HFFc6 (cell line): ENCODE data around the gene S100A16. TPM values are rescaled to one million over a fixed set of nuclear protein-coding genes. Genes with fewer than 3 reads are reported as not detected.
"Not testable (repeated sequence)": the region's sequence is repeated elsewhere in the genome, so short reads cannot be mapped to it uniquely, and the experiment has no call there.

Experiments used
- DNase-seq: peaks from one replicate; pipeline ENCODE4 v3.0.0-alpha.2; 2018
- H3K27ac Mint-ChIP-seq: 2 replicates; pipeline ENCODE4 v1.8.0; 2020; ENCODE audit warnings: mild to moderate bottlenecking, mixed read lengths
- H3K27me3 Mint-ChIP-seq: 2 replicates; pipeline ENCODE4 v1.8.0; 2021; ENCODE audit warnings: mild to moderate bottlenecking, moderate library complexity, mixed read lengths; ENCODE audit not compliant: insufficient read depth
- H3K36me3 Mint-ChIP-seq: 2 replicates; pipeline ENCODE4 v1.8.0; 2021; ENCODE audit warnings: low read depth, mixed read lengths
- H3K4me1 Mint-ChIP-seq: 2 replicates; pipeline ENCODE4 v1.8.0; 2020; ENCODE audit warnings: low read depth, mixed read lengths
- H3K4me3 Mint-ChIP-seq: 2 replicates; pipeline ENCODE4 v1.8.0; 2020; ENCODE audit warnings: mild to moderate bottlenecking, moderate library complexity, mixed read lengths
- H3K9me3 Mint-ChIP-seq: 2 replicates; pipeline ENCODE4 v1.8.0; 2020; ENCODE audit warnings: mild to moderate bottlenecking, mixed read lengths
- total RNA-seq, 6 experiments: library from RNA; stranded (reverse); fragmentation: NEBNext Ultra II Directional; extraction: Animal tissue kit (Norgen Biotek cat#: 25700); gene quantifications; 2 replicates in 1 of 6; 3 replicates in 5 of 6; pipeline ENCODE4 v1.2.3, GENCODE V29; 2021
- TF ChIP-seq, protein P1 (sequence below): fragments of 200-600 bp; sonication (generic); IDR thresholded peaks from 2 replicates; pipeline ENCODE4 v1.5.0; 2021; ENCODE audit warnings: antibody characterized with exemption, mild to moderate bottlenecking

Gene S100A16
- total RNA-seq, 6 experiments from 2014 or later, result 235 to 351 (median 258) TPM

DNA sequence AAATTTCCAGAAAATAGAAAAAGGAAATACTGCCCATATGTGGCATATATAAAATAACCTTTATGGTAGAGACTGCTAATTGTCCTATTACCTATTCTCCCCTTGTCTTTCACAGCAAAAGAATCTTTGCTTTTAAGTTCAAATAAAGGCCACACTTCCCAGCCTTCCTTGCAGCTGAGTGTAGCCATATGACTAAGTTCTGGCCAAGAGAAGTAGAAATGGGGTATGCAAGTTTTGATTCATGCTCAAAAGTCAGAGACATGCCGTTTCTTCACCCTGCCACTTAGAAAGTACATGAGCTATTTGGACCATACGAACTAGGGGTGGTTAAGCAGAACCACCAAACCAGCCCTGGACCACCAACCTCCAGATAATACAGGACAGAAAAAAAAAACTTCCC is 29.0 kb downstream of the S100A16 start:
- Mint-ChIP-seq H3K27ac (no peak overlapping the region), H3K4me1 (peaks cover 41% of the 10 kb centered on the region), H3K4me3 (no peak overlapping the region), H3K36me3 (peaks cover 9% of the 10 kb centered on the region), H3K9me3 (no peaks in the 10 kb centered on the region), H3K27me3 (no peaks in the 10 kb centered on the region)
- DNase-seq, result no peak
- TF ChIP-seq, protein P1, sequence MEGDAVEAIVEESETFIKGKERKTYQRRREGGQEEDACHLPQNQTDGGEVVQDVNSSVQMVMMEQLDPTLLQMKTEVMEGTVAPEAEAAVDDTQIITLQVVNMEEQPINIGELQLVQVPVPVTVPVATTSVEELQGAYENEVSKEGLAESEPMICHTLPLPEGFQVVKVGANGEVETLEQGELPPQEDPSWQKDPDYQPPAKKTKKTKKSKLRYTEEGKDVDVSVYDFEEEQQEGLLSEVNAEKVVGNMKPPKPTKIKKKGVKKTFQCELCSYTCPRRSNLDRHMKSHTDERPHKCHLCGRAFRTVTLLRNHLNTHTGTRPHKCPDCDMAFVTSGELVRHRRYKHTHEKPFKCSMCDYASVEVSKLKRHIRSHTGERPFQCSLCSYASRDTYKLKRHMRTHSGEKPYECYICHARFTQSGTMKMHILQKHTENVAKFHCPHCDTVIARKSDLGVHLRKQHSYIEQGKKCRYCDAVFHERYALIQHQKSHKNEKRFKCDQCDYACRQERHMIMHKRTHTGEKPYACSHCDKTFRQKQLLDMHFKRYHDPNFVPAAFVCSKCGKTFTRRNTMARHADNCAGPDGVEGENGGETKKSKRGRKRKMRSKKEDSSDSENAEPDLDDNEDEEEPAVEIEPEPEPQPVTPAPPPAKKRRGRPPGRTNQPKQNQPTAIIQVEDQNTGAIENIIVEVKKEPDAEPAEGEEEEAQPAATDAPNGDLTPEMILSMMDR, result no peak

DNA sequence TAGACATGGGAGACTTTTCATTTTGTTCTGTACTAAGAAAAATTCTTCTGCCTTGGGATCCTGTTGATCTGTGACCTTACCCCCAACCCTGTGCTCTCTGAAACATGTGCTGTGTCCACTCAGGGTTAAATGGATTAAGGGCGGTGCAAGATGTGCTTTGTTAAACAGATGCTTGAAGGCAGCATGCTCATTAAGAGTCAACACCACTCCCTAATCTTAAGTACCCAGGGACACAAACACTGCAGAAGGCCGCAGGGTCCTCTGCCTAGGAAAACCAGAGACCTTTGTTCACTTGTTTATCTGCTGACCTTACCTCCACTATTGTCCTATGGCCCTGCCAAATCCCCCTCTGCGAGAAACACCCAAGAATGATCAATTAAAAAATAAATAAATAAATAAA is 29.4 kb downstream of the S100A16 start:
- not testable (repeated sequence) for H3K9me3 Mint-ChIP-seq, H3K4me3 Mint-ChIP-seq
- peaks cover 42% of the 10 kb centered on the region for H3K4me1 Mint-ChIP-seq

DNA sequence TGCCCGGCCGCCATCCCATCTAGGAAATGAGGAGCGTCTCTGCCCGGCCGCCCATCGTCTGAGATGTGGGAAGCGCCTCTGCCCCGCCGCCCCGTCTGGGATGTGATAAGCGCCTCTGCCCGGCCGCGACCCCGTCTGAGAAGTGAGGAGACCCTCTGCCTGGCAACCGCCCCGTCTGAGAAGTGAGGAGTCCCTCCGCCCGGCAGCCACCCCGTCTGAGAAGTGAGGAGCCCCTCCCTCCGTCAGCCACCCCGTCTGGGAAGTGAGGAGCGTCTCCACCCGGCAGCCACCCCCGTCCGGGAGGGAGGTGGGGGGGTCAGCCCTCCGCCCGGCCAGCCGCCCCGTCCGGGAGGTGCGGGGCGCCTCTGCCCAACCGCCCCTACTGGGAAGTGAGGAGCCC is 30.1 kb downstream of the S100A16 start:
- H3K27me3 Mint-ChIP-seq, H3K4me3 Mint-ChIP-seq, H3K9me3 Mint-ChIP-seq, H3K27ac Mint-ChIP-seq, H3K36me3 Mint-ChIP-seq, DNase-seq: not testable (repeated sequence)
- peaks cover 42% of the 10 kb centered on the region for H3K4me1 Mint-ChIP-seq

More for the DNA sequence above, 29.4 kb downstream of the S100A16 start:
- H3K27ac Mint-ChIP-seq, H3K36me3 Mint-ChIP-seq, H3K27me3 Mint-ChIP-seq, DNase-seq: not testable (repeated sequence)

DNA sequence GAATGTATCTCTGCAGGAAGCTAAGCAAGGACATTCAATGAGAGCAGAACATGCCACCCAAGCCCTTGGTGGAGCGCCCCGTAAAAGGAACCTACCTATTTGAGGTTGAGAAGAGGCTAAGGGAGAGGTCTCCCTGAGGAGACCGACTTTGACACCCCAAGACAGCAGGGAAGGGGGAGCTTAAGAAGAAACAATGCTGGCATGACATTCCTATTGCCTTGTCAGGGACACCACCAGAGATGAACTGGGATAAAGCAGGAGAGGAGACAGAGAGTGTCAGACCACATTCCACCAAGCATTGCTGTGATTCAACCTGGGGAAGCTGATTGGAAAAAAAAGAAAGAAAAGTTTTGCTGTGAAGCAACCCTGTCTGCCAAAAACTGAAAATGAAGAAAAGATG is 34.0 kb downstream of the S100A16 start:
- TF ChIP-seq, protein P1, result no peak
- Mint-ChIP-seq H3K36me3 (no peaks in the 10 kb centered on the region), H3K27me3 (no peaks in the 10 kb centered on the region; the same call in 1 of the 2 replicates), H3K4me3 (peak overlapping the region; percentile 31), H3K4me1 (peaks cover 27% of the 10 kb centered on the region), H3K27ac (peak overlapping the region; percentile 71), H3K9me3 (no peaks in the 10 kb centered on the region)
- DNase-seq, result no peak

DNA sequence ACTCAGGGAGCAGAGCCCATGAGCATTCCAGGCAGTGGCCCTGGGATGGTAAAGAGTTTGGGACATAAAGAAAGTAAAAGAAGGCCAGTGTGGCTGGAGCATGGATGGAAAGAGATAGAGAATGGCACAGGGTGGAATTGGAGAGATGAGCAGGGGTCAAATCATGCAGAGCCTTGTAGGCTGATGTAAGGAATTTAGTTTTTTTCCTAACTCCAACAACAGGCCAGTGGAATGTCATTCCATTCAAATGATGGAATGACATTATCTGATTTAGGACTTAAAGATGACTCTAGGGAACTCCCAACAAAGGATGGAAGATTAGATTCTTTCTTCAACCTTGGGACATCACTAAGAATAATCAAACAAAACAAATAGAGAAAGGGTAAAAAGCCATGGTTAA is 34.4 kb downstream of the S100A16 start:
- peak; percentile 33 for DNase-seq
- Mint-ChIP-seq H3K9me3 (no peaks in the 10 kb centered on the region), H3K4me1 (peaks cover 26% of the 10 kb centered on the region), H3K36me3 (no peaks in the 10 kb centered on the region), H3K27me3 (no peaks in the 10 kb centered on the region; the same call in 1 of the 2 replicates), H3K27ac (peak overlapping the region; percentile 71), H3K4me3 (peak overlapping the region; percentile 31)
- TF ChIP-seq, protein P1, result no peak

DNA sequence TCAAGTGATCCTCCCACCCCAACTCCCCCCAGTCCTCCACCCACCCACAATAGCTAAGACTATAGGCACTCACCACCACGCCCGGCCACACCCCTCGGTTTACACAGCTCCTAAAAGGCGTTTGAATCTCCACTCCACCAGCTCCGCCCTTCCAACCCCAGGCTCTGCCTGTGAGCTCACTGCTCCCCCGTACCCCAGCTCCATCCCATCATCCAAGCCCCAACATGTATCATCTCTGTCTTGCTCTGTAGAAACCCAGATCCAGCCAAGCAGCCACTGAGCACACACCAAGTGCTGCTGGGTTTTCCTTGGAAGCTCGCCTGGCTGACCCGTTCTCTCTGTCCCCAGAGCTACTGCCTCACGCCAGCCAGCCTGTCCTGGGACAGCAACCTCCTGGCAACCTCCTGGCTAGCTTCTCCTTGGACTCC is 35.3 kb downstream of the S100A16 start:
- H3K27ac Mint-ChIP-seq, result peak overlapping the region; percentile 2; the same call in 1 of the 2 replicates

More for the DNA sequence above, 35.3 kb downstream of the S100A16 start:
- Mint-ChIP-seq H3K36me3 (no peaks in the 10 kb centered on the region), H3K4me1 (peaks cover 35% of the 10 kb centered on the region), H3K4me3 (no peak overlapping the region), H3K9me3 (no peaks in the 10 kb centered on the region), H3K27me3 (no peaks in the 10 kb centered on the region; the same call in 1 of the 2 replicates)
- no peak for DNase-seq
- TF ChIP-seq, protein P1, result no peak
